D721Med (cell line): ENCODE measurements around the gene APH1A.
A peak's percentile ranks its signal among the peaks of the same experiment; 100 is the strongest.

ENCODE experiments used
- DNase-seq: peaks from one replicate; pipeline ENCODE4 v3.0.0; 2011; ENCODE audit warnings: low spot score; ENCODE audit not compliant: insufficient read length
- FAIRE-seq: peaks from 2 replicates; lab custom pipeline; 2011; peaks lifted over from hg19 to GRCh38; lab: Jason Lieb, UNC
- TF ChIP-seq, protein P1 (sequence below): IDR thresholded peaks from 2 replicates; pipeline ENCODE4 v1.5.1; 2012; ENCODE audit warnings: mild to moderate bottlenecking, control low read depth; ENCODE audit not compliant: insufficient read depth; ENCODE audit errors: missing control alignments

The APH1A gene

DNA sequence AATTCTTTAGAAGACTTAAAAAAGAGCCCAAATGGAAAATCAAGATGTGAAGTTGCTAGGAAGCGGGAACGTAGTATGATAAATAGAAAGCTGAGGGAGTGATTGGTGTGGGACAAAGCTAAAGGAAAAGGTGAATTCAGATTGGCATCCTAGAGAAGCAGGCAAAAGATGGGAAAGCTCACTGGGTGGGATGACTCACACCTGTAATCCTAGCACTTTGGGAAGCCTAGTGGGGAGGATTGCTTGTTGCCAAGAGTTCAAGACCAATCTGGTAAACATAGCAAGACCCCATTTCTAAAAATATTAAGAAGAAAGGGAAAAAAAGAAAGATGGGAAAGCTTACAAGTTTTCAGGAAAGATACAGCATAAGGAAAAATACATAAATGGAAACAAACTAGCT is 26.7 kb upstream of the APH1A start:
- TF ChIP-seq, protein P1, sequence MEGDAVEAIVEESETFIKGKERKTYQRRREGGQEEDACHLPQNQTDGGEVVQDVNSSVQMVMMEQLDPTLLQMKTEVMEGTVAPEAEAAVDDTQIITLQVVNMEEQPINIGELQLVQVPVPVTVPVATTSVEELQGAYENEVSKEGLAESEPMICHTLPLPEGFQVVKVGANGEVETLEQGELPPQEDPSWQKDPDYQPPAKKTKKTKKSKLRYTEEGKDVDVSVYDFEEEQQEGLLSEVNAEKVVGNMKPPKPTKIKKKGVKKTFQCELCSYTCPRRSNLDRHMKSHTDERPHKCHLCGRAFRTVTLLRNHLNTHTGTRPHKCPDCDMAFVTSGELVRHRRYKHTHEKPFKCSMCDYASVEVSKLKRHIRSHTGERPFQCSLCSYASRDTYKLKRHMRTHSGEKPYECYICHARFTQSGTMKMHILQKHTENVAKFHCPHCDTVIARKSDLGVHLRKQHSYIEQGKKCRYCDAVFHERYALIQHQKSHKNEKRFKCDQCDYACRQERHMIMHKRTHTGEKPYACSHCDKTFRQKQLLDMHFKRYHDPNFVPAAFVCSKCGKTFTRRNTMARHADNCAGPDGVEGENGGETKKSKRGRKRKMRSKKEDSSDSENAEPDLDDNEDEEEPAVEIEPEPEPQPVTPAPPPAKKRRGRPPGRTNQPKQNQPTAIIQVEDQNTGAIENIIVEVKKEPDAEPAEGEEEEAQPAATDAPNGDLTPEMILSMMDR = no peak
- FAIRE-seq (no peak), DNase-seq (no peak)

DNA sequence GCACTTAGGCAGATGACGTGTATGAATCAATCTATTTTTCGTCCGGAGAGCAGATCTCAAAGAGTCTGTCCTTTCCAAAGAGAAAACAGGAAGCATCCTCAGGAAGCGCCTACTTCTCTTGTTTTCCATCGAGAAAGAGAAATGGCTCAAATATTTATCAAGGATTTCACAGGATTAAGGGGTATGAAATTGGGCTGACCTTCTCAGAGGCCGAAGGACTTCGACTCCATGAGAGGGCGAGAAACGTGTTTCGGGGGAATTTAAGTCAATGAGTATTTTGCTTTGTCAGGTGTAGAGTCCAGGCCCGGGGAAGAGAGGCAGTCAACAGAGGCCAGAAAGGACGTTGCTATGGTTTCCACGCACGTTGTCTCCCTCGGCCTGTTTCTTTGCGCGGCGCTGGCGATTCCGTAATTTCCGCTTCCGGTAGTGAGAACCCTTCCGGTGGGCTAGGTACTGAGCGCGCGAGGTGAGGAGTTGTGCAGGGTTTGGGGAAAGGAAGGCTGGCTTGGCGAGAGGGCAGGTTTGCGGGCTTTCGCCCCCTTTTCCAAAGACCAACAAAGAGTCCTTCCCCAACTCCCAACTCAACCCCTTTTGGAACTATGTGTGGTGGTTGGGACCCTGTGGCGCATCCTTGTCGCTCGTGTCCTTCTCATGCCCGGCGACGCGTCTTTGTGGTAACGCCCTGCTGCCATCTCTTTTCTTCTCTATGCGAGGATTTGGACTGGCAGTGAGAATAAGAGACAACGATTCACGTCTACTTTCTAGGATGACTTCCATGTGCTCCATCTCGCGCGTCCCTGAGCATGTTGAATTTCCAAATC is 24.8 kb upstream of the APH1A start, which contains the start of gene MRPS21:
MRPS21 (plus strand) TSS at position 429 of the 821 bp plus-strand sequence. CDS start 506 bp downstream, outside the sequence.
- FAIRE-seq = peak; percentile 95

DNA sequence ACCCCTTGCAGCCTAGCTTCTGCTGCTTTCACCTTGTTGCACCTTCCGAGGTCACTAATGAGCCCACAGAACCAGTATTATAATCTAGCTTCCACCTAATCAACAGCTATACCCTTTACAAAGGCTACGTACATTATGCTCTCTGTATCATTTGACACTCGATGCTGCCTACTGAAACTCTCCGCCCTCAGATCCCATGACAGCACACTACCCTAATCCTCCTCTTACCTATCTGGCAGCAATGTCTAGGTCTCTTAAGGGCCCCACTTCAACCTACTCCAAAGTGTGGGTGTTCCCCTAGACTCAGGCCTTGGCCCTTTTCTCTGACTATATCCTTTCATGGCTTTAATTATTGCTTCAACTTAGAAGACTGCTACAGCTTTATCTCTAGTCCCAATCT is 20.0 kb upstream of the APH1A start:
- TF ChIP-seq, protein P1 = no peak
- FAIRE-seq (no peak), DNase-seq (no peak)

More for the DNA sequence above, 24.8 kb upstream of the APH1A start, which contains the start of gene MRPS21:
- TF ChIP-seq, protein P1 = no peak
- DNase-seq = peak; percentile 61

DNA sequence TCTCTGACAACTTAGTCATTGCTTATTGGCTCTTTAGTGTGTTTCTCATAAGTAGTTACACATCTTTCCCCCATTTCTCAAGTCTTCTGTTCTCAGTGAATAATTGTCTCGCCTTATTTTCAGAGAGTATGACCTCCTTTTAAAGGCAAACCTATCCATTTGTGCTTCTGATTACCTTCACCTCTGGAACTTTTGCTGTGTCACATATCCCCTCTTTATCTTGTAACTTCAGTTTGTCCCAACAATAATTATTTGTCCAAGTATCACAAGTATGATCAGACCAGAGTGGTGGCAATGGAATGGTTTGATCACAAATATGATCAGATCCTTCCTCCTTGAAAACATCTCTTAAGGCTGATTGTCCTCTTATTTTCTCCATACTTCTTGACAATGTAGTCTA is 19.6 kb upstream of the APH1A start:
- FAIRE-seq (no peak), DNase-seq (no peak)
- TF ChIP-seq, protein P1 = no peak

DNA sequence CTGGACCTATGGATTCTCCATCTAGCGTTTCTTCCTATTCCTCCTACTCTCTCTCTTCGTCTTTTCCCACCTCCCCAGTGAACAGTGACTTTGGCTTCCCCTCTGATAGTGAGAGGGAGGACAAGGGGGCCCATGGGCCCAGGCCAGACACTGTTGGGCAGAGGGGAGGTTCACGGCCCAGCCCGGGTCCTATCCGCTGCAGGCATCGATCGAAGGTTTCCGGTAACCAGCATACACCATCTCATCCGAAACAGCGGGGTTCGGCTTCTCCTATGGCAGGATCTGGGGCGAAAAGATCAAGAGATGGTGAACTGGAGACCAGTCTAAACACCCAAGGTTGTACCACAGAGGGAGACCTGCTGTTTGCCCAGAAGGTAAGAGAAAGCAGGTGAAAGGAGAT is 14.4 kb upstream of the APH1A start:
- FAIRE-seq (no peak), DNase-seq (no peak)
- TF ChIP-seq, protein P1 = no peak

DNA sequence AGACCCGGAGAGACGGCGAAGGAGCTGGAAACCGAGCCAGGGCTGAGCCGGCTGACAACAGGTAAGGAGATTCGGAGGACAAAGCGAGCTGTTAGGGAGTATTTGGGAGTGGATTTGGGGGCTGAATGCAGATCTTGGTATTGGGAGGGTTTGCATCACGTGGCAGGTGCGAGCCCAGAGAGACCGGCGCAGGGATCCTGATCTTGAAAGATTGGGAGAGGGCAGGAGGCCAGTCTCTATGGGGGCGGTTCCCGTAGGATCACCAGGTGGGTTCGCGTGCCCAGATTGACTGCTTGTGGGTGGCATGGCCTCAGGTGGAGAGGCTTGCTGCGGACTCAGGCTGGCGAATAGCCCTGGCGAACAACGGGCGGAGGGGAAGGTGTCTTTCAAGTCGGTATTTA is 13.7 kb upstream of the APH1A start:
- FAIRE-seq (no peak), DNase-seq (no peak)

More for the DNA sequence above, 13.7 kb upstream of the APH1A start:
- TF ChIP-seq, protein P1 = no peak
